Activated CD8-positive, alpha-beta memory T cell treated with anti-CD3 and anti-CD28 coated beads for 36 hours (primary cell): ENCODE measurements around the gene ZNF771. TPM values are rescaled to one million over a fixed set of nuclear protein-coding genes. Genes with fewer than 3 reads are reported as not detected.
"Not testable (repeated sequence)": the region's sequence is repeated elsewhere in the genome, so short reads cannot be mapped to it uniquely, and the experiment has no call there.

Experiments
- CTCF ChIA-PET: fragments of 350-600 bp; sonication (Branson Sonifier 250); formaldehyde crosslinking; loops from one replicate; lab custom pipeline; 2021; ENCODE audit warnings: antibody characterized with exemption; lab: Charles Lee
- POLR2A ChIA-PET: fragments of 350-600 bp; sonication (Branson Sonifier 250); formaldehyde crosslinking; loops from one replicate; lab custom pipeline; 2021; ENCODE audit warnings: antibody characterized with exemption; lab: Charles Lee
- total RNA-seq, 2 experiments: library from RNA; stranded (reverse); gene quantifications; one replicate each; pipeline ENCODE4 v1.2.3, GENCODE V29; 2021

Gene ZNF771
- total RNA-seq, 2 experiments from 2014 or later, result 7.5 to 8.3 TPM

DNA sequence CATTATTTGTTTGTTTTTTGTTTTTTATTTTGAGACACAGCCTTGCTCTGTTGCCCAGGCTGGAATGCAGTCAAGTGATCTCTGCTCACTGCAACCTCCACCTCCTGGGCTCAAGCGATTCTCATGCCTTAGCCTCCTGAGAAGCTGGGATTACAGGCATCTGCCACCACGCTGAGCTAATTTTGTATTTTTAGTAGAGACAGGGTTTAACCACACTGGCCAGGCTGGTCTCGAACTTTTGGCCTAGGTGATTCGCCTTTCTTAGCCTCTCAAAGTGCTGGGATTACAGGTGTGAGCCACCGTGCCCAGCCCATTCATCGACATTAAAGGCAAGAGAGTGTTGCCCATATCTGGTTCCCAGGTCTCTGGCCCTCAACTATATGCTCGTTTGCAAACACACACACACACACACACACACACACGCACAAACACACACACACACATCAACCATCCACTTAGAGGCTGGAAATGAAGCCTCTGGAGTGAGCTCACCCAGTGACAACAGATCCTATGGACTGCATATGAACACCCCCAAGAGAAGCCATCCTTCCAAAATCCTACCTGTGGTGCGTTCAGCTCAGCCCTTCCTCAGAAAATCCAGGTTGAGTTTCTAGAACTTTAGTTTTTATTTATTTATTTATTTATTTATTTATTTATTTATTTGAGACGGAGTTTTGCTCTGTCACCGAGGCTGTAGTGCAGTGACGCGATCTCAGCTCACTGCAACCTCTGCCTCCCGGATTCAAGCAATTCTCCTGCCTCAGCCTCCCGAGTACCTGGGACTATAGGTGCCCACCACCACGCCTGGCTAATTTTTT, 50.5 kb downstream of the ZNF771 start:
- CTCF ChIA-PET, result interaction anchor here (0.6 to 6.3 kb wide), 12 partner anchors 8 to 287 kb away, joined by 3 to 63 read pairs (median 4); partner anchors contain the start of genes DCTPP1 and ITGAL
- POLR2A ChIA-PET, result interaction anchor here (0.6 to 5.7 kb wide), 9 partner anchors 9 to 615 kb away, joined by 3 to 118 read pairs (median 3); partner anchors contain the start of genes DCTPP1 and ITGAL

DNA sequence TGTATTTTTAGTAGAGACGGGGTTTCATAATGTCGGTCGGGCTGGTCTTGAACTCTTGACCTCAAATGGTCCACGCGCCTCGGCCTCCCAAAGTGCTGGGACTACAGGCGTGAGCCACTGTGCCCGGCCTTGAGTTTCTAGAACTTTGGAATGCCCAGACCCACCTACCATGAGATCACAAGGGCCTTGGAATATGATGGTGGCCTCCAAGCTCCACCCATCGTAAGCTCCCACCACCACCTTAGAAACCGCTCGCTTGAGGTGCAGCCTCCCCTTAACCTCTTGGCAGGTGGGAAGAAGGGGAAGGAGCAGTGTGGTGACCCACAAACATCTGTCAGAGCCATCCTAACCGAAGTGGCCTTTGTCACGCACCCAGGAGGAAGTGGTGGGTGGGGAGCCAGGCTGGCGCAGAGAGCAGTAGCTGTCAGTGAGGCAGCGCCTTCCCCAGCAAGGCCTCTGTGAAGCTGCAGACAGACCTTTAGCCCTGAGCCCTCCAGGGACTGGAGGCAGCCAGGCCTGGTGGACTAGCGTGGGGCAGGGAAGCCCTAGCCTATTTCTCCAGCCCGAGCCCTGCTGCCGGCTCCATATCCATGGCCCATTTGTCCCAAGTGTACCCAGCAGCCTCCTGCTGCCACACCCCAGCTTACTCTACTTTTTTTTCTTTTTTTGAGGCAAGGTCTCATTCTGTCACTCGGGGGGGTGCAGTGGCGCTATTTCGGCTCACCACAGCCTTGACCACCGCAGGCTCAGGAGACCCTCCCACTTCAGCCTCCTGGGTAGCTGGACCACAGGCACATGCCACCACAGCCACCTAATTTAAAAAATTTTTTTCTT, 51.4 kb downstream of the ZNF771 start:
- CTCF ChIA-PET, result interaction anchor here (0.8 to 6.3 kb wide), 9 partner anchors 9 to 99 kb away, joined by 3 to 63 read pairs (median 3); partner anchors contain the start of genes DCTPP1 and ITGAL
- POLR2A ChIA-PET, result interaction anchor here (0.5 to 5.7 kb wide), 10 partner anchors 13 to 98 kb away, joined by 3 to 118 read pairs (median 5); partner anchors contain the start of genes DCTPP1, ITGAL and SEPHS2

DNA sequence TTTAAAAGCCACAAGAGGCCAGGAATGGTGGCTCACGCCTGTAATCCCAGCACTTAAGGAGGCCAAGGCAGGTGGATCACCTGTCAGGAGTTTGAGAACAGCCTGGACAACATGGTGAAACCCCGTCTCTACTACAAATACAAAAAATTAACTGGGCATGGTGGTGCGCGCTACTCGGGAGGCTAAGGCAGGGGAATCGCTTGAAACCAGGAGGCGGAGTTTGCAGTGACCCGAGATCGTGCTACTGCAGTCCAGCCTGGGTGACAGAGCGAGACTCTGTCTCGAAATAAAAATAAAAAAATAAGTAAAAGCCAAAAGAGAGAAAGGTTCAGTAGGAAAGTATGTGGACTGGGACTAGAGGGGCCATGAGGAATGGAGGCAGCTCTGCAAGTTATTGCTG, 52.0 kb downstream of the ZNF771 start:
- POLR2A ChIA-PET, result interaction anchor here (0.5 to 5.7 kb wide), 7 partner anchors 12 to 97 kb away, joined by 3 to 118 read pairs (median 5); partner anchors contain the start of genes ITGAL and SEPHS2
- CTCF ChIA-PET, result interaction anchor here (0.7 to 6.3 kb wide), 4 partner anchors 12 to 139 kb away, joined by 3 to 63 read pairs (median 4); partner anchors contain the start of genes DCTPP1 and ITGAL

- CTCF ChIA-PET, result interaction anchor here (0.8 to 2.0 kb wide), 4 partner anchors 12 to 137 kb away, joined by 3 to 10 read pairs (median 3); partner anchors contain the start of gene DCTPP1
- POLR2A ChIA-PET, result not testable (repeated sequence)
Measured at GRCh38 chr16:30461426-30461825, 54.0 kb downstream of the ZNF771 start.

- POLR2A ChIA-PET, result interaction anchor here (0.6 kb wide), 1 partner anchor 16 kb away, joined by 3 read pairs; no protein-coding TSS in a partner anchor
- CTCF ChIA-PET, result interaction anchor here (1.6 kb wide), 1 partner anchor 14 kb away, joined by 4 read pairs; no protein-coding TSS in a partner anchor
Measured at GRCh38 chr16:30464078-30464477, 56.7 kb downstream of the ZNF771 start.

Other genes starting within 250 kb of the ZNF771 start
- 100 to 1,000 TPM; 971 to 991 TPM for gene CORO1A, start 224.0 kb upstream of the ZNF771 start, total RNA-seq
- 100 to 1,000 TPM; 266 to 297 TPM for gene BOLA2B, start 213.9 kb upstream of the ZNF771 start, total RNA-seq
- gene SLX1A, start 213.7 kb upstream of the ZNF771 start, total RNA-seq, result 10 to 100 TPM; 62.6 to 72.6 TPM
- gene SULT1A3, start 208.4 kb upstream of the ZNF771 start, total RNA-seq, result 10 to 100 TPM; 11.6 to 12.7 TPM
- gene NPIPB13, start 159.1 kb upstream of the ZNF771 start, total RNA-seq, result 1 to 10 TPM; 7.7 to 8.6 TPM
- gene CD2BP2, start 52.3 kb upstream of the ZNF771 start, total RNA-seq, result 10 to 100 TPM; 77.8 to 80.4 TPM
- gene TBC1D10B, start 37.1 kb upstream of the ZNF771 start, total RNA-seq, result 10 to 100 TPM; 56.9 to 57.8 TPM
- 1 to 10 TPM in 1 of 2 experiments, under 1 TPM in 1; 0.80 to 1.6 TPM for gene MYL11, start 32.8 kb upstream of the ZNF771 start, total RNA-seq
- 100 to 1,000 TPM; 186 to 194 TPM for gene SEPTIN1, start 25.0 kb upstream of the ZNF771 start, total RNA-seq
- gene ZNF48, start 12.2 kb upstream of the ZNF771 start, total RNA-seq, result 10 to 100 TPM; 16.9 to 18.2 TPM
- 100 to 1,000 TPM; 182 TPM for gene DCTPP1, start 22.4 kb downstream of the ZNF771 start, total RNA-seq
- gene SEPHS2, start 38.3 kb downstream of the ZNF771 start, total RNA-seq, result 10 to 100 TPM; 70.8 to 71.3 TPM
- 100 to 1,000 TPM; 222 to 233 TPM for gene ITGAL, start 65.1 kb downstream of the ZNF771 start, total RNA-seq
- gene ZNF768, start 119.0 kb downstream of the ZNF771 start, total RNA-seq, result 10 to 100 TPM; 14.6 to 15.7 TPM
- 10 to 100 TPM; 13.6 to 15.0 TPM for gene ZNF747, start 127.3 kb downstream of the ZNF771 start, total RNA-seq
- gene ZNF764, start 150.8 kb downstream of the ZNF771 start, total RNA-seq, result 10 to 100 TPM; 14.1 to 15.0 TPM
- 10 to 100 TPM in 1 of 2 experiments, 1 to 10 TPM in 1; 9.4 to 10.0 TPM for gene ZNF688, start 164.1 kb downstream of the ZNF771 start, total RNA-seq
- gene ZNF785, start 178.1 kb downstream of the ZNF771 start, total RNA-seq, result 10 to 100 TPM; 13.8 to 14.5 TPM
- gene ZNF689, start 202.8 kb downstream of the ZNF771 start, total RNA-seq, result 10 to 100 TPM; 12.5 to 12.7 TPM
- gene PRR14, start 243.4 kb downstream of the ZNF771 start, total RNA-seq, result 10 to 100 TPM; 87.8 to 95.1 TPM